COR-L47 (cell line): ENCODE data around the gene CHD5.

Experiments
- DNase-seq: peaks from one replicate; lab custom pipeline; 2025; lab: John Stamatoyannopoulos, UW

CHD5 gene

DNA sequence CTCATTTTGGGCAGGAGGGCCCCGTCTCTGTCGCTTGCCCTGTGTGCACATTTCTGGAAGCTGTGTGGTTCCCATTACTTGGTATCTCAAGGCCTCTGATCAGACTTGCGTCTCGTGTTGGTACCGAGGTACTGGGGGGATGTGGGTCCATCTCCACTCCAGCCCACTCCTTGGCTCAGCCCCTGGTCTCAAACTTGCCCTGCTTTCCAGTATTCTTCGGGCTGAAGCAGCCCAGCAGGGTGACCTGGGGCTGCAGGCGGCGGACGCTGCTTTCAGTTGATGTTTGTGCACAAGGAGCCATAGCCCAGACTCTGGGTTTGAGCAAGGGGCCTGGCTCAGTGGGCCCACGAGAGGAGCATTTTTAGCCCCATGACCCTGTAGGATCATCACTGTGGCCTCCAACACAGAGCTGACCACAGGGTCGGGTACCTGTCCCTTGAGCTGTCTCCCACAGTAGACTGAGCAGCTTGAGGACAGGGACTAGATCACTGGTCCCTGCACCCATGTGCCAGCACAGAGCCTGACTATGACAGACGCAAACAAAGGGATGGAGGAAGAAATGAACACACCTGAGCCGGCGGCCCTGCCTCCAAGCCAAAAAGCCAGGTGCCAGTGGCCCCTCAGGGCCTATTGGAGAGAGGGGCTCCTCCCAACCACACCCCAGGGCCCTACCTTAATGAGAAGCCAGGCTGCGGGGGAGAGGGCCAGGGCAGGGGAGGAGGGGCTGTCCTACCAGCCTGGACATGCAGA is 46.8 kb downstream of the CHD5 start:
- DNase-seq = no peak

DNA sequence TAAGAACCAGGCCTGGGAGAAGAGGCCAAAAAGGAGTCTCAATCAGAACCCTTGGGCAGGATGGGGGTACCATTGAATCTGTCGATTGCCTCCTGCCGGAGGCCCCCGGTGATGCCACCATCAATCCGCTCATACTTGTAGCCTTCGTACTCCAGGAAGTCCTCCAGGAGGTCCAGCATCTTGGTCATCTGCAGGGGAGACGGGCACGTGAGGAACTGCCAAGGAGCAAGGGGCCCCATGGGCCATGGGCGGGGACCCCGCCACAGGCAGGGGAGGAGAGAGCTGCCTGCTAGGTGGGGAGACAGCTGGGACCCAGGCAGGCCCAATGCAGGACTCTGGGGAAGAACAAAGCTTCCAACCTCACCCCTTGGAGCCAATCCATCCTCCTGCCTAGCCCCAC is 48.6 kb downstream of the CHD5 start:
- DNase-seq = no peak

GRCh38 chr1:6130596-6130995 is 49.5 kb downstream of the CHD5 start:
- no peak for DNase-seq

GRCh38 chr1:6130036-6130435 is 50.1 kb downstream of the CHD5 start:
- DNase-seq = no peak

DNA sequence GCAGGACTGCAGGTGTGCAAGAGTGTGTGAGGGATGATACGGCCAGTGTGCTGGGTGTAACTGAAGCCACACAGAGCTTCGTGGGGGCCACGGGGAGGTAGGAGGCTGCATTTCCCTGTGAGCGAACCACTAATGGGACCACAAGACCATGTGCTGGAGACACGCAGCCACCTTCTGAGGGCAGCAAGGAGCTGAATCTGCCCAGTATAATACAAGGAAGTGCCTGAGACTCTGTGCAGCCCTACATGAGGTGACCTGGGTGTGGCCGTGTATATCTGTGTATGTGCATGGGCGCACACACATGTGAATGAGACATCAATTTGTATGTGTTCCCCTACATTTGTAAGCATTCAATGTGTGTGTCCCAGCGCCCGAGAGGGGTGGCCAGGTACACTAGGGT is 50.8 kb downstream of the CHD5 start:
- no peak for DNase-seq

DNA sequence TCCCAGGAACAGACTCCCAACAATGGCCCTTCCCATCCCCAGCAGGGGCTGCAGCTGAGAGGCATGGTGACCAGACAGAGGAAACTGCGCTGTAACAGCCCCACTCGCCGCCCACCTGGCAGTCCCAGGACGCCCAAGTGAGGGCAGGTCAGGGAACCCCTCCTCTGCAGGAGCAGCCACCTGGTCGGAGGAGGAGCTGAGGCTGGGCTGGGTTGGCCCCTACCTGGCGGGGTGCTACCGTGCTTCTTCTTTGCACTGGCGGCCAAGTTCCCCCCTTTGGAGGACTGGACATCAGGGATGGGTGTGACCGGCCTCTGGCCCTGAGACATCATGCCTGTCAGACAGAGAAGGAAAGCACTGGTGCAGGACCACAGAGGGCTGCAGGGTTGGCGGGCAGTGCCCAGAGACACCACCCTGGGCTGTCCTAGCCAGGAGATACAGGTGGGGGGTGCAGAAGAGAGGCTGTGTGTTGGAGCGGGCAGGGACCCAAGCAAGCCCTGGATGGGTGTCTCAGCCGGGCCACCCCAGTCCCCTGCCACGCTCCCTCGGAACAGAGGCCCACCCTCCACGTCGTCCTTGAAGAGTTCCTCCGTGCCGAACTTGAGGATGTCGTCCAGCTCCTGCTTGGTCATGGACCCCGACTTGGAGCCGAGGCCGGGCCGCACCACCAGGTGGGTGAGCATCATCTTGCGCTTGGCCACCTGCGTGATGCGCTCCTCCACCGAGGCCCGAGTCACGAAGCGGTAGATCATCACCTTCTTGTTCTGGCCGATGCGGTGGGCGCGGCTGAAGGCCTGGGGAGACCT is 51.6 kb downstream of the CHD5 start:
- DNase-seq = no peak

DNA sequence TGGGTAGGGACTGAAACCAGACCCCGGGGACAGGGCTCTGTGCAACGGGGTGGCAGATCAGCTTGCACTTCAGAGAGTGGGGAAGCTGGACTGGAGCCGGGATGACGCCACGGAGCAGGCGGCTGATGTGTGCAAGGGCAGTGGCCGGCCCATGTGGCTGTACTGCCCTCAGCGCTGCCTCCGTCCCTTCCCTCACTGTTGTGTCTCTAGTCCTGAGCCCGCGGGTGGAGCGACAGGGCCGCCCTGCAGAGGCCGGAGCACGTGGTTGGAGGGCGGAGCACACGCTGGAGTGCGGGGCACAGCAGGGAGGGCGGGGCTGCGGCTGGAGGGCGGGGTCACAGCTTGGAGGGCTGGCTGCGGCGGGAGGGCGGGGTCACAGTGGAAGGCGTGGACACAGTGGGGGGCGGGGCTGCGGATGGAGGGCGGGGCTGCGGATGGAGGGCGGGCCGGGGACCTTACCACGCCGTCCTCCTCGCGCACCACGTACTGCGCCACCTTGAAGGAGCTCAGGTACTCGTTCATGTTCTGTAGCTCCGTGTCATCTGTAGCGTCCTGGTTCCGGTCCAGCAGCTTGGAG is 52.4 kb downstream of the CHD5 start:
- DNase-seq = no peak

- DNase-seq = no peak
These were observed 53.5 kb downstream of the CHD5 start for GRCh38 chr1:6126521-6127067.

GRCh38 chr1:6126028-6126427 is 54.1 kb downstream of the CHD5 start:
- no peak for DNase-seq

- no peak for DNase-seq
These were observed 54.8 kb downstream of the CHD5 start for GRCh38 chr1:6125366-6125765.

- DNase-seq = no peak
These were observed 55.3 kb downstream of the CHD5 start for GRCh38 chr1:6124746-6125365.

- DNase-seq = no peak
These were observed 55.8 kb downstream of the CHD5 start for GRCh38 chr1:6124341-6124740.

DNA sequence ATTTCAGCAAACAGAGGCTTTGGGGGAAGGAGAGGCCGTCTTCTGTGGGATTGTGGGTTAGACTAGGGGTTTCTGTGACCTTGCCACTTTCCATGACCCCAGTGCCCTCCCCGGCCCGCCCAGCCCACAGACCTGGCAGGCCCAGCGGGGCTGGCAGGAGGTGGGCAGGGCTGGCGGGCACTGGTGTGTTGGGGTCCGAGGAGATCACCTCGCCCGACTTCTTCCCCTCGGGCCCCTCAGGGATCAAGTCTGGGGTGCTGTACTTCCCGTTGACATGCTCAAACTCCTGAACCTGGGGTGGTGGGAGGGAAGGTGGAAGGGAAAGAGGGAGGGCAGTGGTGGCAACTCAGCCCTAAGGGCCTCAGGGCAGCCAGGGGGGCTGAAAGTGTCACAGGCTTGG is 56.3 kb downstream of the CHD5 start:
- no peak for DNase-seq

DNA sequence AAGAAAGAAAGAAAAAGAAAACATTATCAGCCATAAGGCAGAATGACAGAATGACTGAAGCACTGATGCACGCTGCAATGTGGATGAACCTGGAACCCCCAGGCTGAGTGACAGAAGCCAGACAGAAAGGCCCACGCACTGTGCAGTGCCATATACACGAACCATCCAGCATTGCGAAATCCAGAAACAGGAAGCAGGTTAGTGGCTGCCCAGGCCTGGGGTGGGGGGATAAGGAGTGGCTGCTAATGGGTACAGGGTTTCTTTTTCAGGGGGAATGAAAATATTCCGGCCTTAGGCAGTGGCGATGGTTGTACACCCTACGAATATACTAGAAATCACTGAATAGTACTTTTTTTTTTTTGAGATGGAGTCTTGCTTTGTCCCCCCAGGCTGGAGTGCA is 57.0 kb downstream of the CHD5 start:
- DNase-seq = no peak

- DNase-seq = no peak
These were observed 58.3 kb downstream of the CHD5 start for GRCh38 chr1:6121651-6122370.

- DNase-seq = no peak
These were observed 59.1 kb downstream of the CHD5 start for GRCh38 chr1:6121021-6121421.

GRCh38 chr1:6118415-6118814 is 61.7 kb downstream of the CHD5 start:
- DNase-seq = no peak

DNA sequence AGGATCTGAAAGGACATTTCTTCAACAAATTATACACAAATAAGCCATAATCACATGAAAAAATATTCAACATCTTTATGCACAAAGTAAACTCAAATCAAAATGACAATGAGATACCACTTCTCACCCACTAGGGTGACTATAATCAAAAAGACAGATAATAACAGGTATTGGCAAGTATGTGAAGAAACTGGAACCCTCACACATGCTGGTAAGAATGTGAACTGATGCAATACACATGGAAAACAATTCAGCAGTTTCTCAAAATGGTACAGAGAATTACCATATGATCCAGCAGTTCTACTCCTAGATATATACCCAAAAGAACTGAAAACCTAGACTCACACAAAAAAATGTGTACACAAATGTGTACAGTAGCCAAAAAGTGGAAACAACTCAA is 62.5 kb downstream of the CHD5 start:
- DNase-seq = no peak

DNA sequence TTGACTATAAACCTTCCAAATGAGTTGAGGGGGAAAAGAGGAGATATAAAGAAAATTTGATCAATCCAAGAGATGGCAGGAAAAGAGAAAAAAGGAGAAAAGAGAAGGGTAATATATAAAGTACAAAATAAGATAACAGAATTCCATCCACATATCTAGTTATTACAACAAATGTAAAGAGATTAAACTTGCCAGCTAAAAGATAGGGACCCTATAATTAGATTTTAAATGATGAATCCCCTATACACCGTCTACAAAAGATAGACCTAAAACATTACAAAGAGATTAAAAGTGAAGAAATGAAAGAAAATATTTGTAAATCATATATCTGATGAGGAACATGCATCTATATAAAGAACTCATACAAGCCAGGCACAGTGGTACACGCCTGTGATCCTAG is 63.1 kb downstream of the CHD5 start:
- no peak for DNase-seq

- DNase-seq = no peak
These were observed 64.0 kb downstream of the CHD5 start for GRCh38 chr1:6116137-6116536.

DNA sequence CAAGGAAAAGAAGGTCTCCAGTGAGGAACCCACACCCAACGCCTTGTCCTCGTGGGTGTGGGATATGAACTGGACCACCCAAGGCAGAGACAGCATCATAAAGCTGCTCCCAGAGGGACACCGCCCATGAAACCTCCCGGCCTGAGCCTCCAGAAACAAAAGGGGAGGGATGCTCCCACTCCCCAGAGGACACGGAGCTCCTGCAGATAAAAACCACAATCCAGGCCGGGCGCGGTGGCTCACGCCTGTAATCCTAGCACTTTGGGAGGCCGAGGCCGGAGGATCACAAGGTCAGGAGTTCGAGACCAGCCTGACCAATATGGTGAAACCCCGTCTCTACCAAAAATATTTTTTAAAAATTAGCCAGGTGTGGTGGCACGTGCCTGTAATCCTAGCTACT is 66.4 kb downstream of the CHD5 start:
- no peak for DNase-seq

- no peak for DNase-seq
These were observed 67.0 kb downstream of the CHD5 start for GRCh38 chr1:6113116-6113515.
